ENCODE results near the gene NRG3. TPM values are rescaled to one million over a fixed set of nuclear protein-coding genes. Genes with fewer than 3 reads are reported as not detected.

NRG3 gene
- total and polyA plus RNA-seq, 12 donors = 0.03 to 0.73 (median 0.13) TPM; not detected in 5

DNA sequence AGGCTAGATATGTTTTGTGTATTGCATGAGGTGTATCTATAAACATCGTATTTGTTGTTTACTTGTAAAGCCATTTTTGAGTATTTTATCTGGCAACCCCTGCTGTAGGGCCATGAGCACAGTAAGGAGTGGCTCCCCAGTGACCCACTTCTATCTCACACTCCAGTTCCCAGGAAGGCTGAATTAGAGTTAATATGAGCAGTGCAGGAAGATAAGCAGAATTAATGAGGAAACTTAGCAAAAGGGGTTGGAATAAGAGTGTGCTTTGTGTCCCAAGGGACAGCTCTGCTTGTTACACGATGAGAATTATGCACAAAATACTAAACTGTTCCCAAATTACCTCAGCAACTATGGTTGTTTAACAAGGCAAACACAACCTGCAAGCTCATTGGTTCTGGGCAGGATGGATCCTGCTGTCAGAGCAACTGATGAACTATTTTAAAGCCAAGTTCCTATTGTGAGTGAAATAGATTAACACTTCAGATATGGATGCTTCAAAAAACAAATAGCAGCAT, 1005.8 kb downstream of the NRG3 start:
- no peak overlapping the region for H3K4me3 ChIP-seq
- H3K36me3 ChIP-seq = no peaks in the 10 kb centered on the region
- H3K4me1 ChIP-seq = no peaks in the 10 kb centered on the region
- TF ChIP-seq, protein P1, sequence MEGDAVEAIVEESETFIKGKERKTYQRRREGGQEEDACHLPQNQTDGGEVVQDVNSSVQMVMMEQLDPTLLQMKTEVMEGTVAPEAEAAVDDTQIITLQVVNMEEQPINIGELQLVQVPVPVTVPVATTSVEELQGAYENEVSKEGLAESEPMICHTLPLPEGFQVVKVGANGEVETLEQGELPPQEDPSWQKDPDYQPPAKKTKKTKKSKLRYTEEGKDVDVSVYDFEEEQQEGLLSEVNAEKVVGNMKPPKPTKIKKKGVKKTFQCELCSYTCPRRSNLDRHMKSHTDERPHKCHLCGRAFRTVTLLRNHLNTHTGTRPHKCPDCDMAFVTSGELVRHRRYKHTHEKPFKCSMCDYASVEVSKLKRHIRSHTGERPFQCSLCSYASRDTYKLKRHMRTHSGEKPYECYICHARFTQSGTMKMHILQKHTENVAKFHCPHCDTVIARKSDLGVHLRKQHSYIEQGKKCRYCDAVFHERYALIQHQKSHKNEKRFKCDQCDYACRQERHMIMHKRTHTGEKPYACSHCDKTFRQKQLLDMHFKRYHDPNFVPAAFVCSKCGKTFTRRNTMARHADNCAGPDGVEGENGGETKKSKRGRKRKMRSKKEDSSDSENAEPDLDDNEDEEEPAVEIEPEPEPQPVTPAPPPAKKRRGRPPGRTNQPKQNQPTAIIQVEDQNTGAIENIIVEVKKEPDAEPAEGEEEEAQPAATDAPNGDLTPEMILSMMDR (IDR thresholded peaks at IDR 0.05) = no peak
- 48 to 65% methylated on average over 2 of the region's 2 CpGs for WGBS, 2 donors
- H3K27me3 ChIP-seq = no peaks in the 10 kb centered on the region
- H3K9me3 ChIP-seq = no peaks in the 10 kb centered on the region
- DNase-seq (no peak), ATAC-seq (peak in 2 of 8 donors; percentile 12 to 67)
- intact Hi-C loops (cut with DNase I) = no loop called here
- no peak overlapping the region for H3K27ac ChIP-seq

DNA sequence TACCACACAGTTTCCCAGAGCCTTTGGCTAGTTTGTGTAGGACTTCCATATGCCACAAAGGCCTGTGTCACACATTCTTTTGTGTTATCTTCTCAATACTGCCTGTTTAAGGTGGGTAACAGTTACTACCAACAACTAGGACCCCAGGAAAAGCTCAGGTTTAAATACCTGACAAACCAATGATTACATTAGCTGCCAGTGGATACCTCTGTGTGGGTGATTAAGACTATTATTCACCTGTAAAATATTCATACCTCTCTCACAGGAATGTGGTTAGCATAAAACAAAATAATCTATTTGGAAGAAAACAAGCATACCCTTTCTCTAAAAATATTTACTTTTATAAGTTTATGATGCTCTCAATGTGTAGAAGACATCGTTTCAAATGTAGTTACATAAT, 1007.7 kb downstream of the NRG3 start:
- WGBS, 2 donors = 82 to 83% methylated on average over 1 of the region's 1 CpG
- no peak overlapping the region for H3K27ac ChIP-seq
- H3K27me3 ChIP-seq = no peaks in the 10 kb centered on the region
- TF ChIP-seq, protein P1 (IDR thresholded peaks at IDR 0.05) = no peak
- ATAC-seq (no peak), DNase-seq (no peak)
- intact Hi-C loops (cut with DNase I) = no loop called here
- H3K4me1 ChIP-seq = no peaks in the 10 kb centered on the region
- no peaks in the 10 kb centered on the region for H3K36me3 ChIP-seq
- no peaks in the 10 kb centered on the region for H3K9me3 ChIP-seq
- no peak overlapping the region for H3K4me3 ChIP-seq

DNA sequence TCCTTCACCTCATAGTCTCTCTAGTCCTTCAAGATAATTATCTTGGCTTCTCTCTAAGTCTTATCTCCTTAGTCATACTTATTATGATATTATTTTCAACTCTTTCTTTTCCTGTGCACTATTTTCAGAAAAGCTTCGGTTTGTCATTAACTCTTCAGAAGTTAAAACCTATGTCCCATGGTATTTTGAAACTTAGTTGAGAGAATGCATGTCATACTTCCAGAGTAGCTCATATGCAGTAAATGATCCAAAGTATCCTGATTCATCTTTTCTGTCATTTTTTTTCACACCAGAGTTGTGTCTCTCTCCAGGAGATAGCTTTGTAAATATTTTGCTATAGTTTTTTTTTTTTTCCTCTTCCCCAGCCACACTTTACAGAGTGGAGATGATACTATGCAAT, 1008.6 kb downstream of the NRG3 start:
- 26 to 32% methylated on average over 1 of the region's 1 CpG for WGBS, 2 donors
- TF ChIP-seq, protein P1 (IDR thresholded peaks at IDR 0.05) = no peak
- intact Hi-C loops (cut with DNase I) = no loop called here
- Histone ChIP-seq H3K4me1 (no peaks in the 10 kb centered on the region), H3K27ac (no peak overlapping the region), H3K4me3 (no peak overlapping the region), H3K36me3 (no peaks in the 10 kb centered on the region), H3K27me3 (no peaks in the 10 kb centered on the region), H3K9me3 (no peaks in the 10 kb centered on the region)
- ATAC-seq = no peak
- no peak for DNase-seq

DNA sequence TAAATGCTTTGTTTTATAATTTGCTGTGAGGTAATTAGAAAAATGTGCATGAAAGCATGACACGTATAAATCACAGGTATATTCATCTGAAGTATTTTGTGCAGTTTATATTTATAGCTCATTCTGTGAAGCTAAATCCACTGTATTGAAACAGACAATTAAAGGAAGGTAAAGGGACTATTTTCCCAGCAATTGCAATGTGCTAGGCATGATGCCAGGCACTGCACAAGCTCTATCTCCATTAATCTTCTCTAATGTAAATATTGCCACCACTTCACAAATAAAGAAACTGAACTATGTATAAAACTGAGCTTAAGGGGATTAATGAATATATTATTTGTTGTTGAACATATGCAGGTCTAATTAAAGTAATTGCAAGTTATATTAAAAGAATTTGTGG, 1012.5 kb downstream of the NRG3 start:
- no peaks in the 10 kb centered on the region for H3K27me3 ChIP-seq
- H3K36me3 ChIP-seq = no peaks in the 10 kb centered on the region
- intact Hi-C loops (cut with DNase I) = no loop called here
- H3K9me3 ChIP-seq = no peaks in the 10 kb centered on the region
- DNase-seq = no peak
- H3K27ac ChIP-seq = no peak overlapping the region
- ATAC-seq = no peak
- TF ChIP-seq, protein P1 (IDR thresholded peaks at IDR 0.05) = no peak
- 64 to 82% methylated on average over 1 of the region's 1 CpG for WGBS, 2 donors
- no peak overlapping the region for H3K4me3 ChIP-seq
- H3K4me1 ChIP-seq = no peaks in the 10 kb centered on the region

All from heart right ventricle (tissue), 16 donors.